Head of caudate nucleus (tissue), 42 donors: ENCODE results near the gene SMAD6.

ENCODE experiments used
- DNase-seq, 42 donors: peaks; one replicate each; pipeline versions ENCODE4 v3.0.0 to v3.0.0-alpha.2; 2020 to 2021; ENCODE audit warnings: mixed read lengths in 7 of 42
- intact Hi-C: fragments of 100-400 bp; cut with DNase I; formaldehyde crosslinking; loops from one replicate; pipeline ENCODE4 v1.15.0; 2022

Gene SMAD6

DNA sequence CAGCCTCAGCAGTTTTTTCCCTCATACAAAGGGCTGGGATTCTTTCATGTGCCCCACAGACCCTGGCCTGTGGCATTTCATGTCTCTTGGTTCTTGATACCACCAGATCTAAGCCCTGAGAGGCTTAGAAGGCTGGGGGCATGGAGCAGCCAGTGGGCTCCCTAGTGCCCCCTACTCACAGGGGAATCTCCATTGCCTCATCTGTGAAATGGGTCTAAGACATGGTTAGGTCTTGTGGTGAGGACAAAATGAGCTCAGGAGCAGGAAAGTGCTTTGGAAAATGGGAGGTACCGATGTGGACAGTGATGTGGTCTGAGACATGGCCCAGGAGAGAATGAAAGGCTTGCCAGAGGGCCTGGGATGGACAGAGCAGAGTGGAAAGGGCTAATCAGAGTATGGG lies 94.3 kb downstream of the SMAD6 start:
- intact Hi-C loops, result no loop called here
- DNase-seq, result no peak

DNA sequence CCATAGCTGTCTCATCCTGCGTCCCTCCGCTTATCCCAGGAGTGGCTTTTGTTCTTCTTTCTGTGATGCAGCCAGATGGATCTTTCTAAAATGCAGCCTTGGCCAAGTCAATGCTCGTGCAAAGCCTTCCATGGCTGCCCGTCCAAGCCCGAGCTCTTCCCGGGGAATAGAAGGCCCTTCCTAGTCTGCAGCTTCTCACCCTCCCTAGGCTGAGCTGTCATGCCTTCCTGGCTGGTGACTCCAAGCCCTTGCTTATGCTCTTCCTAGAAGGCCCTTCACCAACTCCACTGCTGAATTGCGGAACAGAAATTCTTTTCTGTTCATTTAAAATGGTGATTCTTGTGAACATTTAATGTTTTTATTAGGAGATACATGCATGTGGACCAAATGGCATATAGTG lies 95.9 kb downstream of the SMAD6 start:
- intact Hi-C loops, result no loop called here
- no peak for DNase-seq

DNA sequence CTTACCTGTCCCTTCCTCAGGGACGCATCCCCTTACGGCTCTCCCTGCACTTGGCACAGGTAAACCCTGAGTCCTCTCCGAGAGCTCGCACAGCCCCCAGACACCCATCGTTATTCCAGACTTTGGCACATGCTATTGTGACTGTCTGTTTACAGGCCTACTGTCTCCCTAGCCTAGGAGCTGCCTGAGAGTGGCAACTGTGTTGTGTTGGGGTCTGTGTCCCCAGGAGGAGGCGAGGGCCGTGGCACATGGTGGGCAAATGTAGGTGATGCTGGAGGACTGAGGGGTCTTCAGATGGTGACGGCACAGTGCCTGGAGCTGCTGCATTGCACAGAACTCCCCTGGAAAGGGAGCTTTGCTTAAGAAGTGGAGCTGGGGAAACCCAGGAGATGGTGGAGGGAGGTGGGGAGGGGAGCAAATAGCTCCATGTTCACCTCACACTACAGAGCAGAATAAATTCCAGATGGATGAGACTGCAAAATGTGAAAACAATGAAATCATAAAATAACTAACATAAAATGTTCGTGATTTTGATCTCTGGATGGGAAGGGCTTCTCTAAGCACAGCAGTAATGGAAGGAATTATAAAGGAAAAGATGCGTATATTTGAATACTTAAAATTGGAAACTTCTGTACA lies 96.5 kb downstream of the SMAD6 start:
- intact Hi-C loops, result no loop called here
- no peak for DNase-seq

DNA sequence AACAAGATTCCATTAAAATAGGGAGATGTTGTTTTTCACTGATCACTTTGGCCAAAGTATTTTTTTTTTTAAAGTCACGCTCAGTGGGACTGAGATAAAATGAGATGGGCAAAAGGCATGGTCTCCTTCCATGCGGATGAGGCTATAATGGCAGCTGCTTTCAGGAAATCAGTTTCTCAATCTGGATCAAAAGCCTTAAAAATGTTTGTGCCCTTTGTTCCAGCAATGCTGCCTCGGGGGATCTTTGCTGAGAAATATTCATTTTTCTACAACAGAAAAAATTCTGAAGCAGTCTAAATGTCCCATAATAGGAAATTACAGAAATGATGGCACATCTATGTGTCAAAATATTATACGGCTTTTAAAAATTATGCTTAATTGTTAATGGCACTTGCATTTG lies 97.2 kb downstream of the SMAD6 start:
- no peak for DNase-seq
- intact Hi-C loops, result no loop called here

DNA sequence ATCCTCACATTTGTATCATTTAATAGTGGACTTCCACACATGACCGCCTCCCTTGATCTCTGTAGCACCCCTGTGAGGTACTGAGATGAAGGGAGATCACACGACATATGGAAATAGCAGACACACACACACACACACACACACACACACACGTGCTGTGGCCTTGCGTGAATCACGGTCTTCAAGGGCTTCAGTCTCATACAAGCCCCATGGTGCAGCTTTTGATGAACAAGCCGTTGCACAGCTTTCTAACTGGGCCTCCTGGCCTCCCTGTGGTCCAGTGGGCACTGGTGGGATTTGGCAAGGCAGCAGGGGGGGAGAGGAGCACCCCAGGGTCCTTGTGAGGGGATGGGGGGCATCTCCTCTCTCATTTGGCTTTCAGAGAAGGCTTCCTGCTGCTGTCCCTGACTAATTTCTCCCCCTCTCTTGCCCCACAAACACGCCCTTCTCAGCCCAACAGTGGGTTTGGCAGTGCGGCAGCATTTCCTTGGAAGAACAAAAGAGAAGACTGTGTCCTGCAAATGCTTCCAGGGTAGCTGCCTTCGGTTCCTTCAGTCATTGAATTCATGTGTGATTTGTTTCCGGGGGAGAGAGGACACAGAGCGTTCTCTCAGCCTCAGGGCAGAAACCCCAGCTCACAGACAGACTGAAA lies 98.7 kb downstream of the SMAD6 start:
- DNase-seq, result peak in 1 of 42 donors; percentile 6
- intact Hi-C loops, result no loop called here

DNA sequence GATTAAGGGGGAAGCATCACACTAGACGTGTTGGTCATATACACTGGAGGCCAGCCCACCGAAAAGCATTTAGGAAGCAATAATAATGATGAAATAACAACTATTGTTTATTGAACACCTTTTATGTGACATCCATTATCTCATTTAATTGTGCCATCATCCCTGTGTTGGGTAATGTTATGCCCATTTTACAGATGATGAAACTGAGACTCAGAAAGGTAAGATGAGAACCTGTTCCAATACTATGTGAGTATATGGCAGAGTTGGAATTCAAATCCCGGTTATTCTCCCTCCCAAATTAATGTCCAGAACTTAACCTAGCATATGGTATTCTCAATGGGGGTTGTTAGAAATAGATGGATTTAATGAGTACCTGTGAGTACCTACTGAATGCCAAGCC lies 99.2 kb downstream of the SMAD6 start:
- intact Hi-C loops, result no loop called here
- DNase-seq, result no peak

DNA sequence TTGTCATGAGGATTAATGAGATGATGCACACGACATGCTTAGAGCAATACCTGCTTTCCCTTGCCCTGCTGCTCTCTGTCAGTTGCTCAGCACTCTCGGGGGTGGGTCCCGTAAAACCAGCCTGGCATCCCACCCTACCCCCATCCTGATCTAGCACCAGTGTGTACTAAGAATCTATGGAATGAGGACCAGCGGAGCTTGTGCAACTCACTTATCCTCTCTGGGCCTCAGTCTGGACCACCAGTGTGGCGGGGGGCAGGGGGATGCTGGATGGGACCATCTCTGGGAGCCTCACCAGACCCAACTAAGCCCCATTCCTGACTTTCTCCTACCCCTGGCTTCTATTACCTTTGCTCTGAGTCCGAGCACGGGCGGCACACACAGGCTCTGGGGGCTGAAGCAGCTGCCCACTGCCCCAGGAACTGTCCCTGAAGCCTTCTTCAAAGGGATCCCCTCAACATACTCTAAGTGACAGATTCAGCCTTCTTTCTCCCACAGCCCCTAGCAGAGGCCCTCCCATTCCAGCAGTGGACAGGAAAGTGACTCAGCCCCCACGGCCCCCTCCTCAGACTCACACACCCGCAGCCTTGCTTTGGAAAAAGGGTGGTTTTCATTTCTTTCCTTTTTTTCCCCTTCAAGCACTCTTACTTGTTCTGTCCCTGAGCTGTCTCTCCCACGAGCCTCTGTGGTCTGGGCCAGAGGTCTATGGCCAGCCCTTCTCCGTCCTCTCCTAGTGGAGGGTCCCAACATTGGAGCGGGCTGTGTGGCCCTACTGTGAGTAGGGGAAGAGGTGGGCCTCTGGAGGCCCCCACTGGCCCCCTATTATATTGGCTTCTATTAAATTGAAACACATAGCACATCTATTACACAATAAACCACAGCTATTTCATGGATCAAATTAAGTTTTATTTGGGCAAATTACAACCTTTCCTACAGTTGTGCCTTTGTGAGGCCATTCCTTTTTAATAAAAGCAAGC lies 100.3 kb downstream of the SMAD6 start:
- DNase-seq, result no peak
- intact Hi-C loops, result no loop called here

DNA sequence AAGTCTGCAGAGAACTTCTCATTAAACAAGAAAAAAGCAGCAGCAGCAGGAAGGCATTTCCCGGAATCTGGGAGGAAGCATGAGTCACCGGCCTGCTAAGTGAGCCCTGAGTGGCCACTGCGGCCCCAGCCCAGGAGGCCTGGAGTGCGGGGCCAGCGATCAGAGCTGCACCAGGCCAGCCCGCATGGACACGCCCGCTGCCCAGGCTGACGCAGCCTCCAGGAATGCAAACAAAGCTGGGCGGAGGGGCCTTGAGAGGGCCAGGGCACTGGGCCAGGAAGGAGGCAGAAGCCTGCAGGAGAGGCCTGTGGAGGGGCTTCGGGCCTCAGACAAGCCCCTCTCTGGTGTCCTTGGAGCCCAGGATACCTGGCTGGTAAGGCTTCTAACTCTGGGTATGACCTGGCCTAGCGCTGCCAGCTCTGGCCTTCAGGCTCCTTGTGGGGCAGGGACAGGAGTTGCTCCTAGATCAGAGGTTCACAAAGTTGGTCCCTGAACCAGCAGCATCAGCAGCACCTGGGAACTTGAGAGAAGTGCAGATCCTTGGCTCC lies 101.2 kb downstream of the SMAD6 start:
- DNase-seq, result peak in 10 of 42 donors; percentile 2 to 68 (median 38)
- intact Hi-C loops, result no loop called here

DNA sequence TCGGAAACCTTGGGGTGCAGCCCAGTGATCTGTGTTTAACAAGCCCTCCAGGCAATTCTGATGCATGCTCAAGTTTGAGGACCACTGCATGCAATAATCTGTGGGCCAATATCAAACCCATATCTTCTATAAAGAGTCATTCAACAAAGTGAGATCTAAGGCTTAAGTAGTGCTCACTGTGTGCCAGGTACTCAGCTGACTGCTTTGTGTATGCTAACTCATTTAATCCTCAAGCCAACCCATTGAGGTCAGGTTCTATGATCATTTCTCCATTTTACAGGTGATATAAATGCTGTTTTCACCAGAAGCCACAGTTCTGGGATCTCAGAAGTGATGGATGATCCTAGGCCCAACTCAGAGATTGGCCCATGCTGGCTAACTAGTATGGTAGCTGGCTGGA lies 101.7 kb downstream of the SMAD6 start:
- intact Hi-C loops, result no loop called here
- no peak for DNase-seq

DNA sequence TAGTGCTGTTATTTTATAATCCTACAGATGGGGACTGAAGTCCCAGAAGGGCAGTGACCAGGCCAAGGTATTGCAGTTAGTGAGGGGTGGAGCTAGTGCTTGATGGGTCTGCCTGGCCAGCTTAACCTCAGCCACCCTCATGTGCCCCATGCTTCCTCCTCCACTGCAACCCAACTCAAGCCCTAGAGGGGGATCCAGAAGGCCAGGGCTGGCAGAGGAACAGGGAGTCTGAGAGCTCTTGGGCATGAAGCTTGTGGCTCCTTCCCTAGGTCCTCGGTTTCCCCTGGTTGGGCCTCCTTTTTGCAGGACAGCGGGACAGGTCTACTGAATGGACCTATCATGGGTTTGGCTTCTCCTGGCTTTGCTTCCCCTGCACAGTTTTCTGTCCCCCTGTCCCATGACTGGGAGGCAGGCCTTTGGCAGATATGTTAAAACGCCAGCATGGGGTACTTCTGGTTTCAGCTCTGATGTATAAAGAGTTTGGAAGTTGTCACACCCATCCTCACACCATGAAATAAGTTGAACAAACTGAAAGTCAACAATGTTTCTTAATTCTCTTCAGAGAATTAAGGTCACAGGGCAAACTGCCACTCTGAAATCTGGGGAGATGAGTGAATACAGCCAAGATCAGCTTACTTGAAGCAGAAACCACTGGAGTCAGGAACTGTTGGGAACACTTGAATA lies 103.3 kb downstream of the SMAD6 start:
- intact Hi-C loops, result no loop called here

DNA sequence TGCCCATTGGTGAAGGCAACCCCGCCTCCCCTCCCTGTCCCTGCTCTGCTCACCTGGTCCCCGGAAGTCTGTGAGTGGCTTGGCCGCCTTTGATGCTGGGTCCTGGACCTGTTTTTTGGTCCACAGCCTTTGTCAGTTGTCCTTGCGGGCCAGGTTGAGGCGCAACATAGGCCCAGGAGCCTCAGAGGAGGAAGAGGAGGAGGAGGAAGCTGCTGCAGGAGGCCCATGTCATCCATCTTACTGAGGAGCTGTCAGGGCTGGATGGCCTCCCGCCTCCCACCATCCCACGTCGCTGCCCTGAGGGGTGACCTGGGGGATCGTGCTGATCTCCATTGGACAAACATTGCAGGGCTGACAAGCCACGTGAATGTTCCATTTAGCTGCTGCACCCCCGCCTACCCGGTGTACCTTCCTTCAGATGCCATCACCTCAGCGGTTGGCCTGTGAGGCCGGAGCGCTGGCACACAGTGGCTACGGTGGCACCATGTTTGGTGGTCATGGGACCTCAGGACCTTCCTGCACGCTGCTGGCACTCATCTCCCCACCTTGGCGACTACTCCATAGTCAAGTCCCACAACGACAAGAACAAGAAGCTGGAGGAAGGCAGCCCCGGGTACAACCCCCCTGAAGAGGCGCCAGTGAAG lies 106.3 kb downstream of the SMAD6 start:
- DNase-seq, result no peak
- intact Hi-C loops, result no loop called here

More for the DNA sequence above, 103.3 kb downstream of the SMAD6 start:
- no peak for DNase-seq

DNA sequence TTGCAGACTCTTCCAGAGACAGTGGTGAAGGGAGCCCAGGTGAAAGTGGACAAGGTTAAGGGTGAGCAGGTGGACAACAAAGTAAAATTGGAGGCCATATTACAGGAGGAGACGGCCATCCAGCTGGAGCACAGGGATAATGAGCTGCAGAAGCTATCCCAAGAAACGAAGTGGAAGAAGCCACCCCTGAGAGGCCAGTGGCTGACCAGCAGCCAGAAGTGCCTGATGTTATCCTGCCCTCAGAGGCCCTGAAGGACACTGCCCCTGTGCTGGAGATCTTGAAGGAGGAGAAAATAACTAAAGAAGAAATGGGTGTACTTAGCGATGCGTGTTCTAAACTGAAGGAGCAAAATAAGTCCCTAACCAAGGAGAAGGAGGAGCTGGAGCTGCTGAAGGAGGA lies 107.6 kb downstream of the SMAD6 start:
- intact Hi-C loops, result no loop called here
- no peak for DNase-seq

DNA sequence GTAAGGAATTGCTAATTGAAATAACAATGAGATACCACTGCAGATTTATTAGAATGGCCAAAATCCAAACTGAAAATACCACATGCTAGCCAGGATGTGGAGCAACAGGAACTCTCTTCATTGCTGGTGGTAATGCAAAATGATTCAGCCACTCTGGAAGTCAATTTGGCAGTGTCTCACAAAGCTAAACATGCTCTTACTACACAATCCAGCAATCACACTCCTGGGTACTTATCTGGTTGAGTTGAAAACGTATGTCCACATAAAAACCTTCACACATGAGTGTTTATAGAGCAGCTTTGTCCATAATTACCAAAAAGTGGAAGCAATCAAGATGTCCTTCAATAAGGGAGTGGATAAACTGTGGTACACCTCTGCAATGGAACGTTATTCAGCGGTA lies 113.3 kb downstream of the SMAD6 start:
- no peak for DNase-seq
- intact Hi-C loops, result no loop called here

DNA sequence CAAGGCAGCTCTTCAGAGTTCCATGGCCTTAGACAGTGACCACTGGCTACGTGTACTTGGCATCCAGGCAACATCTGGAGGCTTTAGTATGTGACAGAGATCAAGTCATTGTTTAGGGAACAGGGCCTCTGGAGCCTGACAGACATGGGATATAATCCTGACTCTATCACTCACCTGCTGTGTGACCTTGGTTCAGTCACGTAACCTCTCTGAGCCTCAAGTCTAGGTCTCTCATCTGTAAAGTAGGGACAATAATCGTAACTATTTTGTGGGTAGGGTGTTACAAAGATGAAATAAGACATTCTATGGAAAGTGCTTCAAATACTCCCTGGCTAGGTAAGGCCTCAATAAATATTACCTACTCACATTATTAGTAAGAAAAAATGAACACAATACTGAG lies 114.2 kb downstream of the SMAD6 start:
- intact Hi-C loops, result no loop called here
- no peak for DNase-seq

DNA sequence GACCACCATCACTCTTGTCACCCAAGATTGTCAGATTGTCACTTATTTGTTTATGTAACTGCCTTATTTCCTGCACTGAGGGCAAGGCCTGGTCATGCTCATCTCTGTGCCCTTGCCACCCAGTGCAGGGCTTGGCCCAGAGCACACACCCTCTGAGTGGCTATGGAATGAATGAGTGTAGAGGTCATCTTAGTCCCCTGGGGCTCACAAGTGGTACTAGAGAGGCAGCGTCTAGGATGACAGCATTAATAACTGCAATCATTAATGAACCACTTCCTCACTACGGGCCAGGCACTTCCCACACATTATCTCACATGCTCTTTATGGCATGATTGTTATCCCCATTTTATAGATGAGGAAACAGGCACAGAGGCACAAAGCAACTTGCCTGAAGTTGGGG lies 117.0 kb downstream of the SMAD6 start:
- DNase-seq, result no peak
- intact Hi-C loops, result no loop called here

DNA sequence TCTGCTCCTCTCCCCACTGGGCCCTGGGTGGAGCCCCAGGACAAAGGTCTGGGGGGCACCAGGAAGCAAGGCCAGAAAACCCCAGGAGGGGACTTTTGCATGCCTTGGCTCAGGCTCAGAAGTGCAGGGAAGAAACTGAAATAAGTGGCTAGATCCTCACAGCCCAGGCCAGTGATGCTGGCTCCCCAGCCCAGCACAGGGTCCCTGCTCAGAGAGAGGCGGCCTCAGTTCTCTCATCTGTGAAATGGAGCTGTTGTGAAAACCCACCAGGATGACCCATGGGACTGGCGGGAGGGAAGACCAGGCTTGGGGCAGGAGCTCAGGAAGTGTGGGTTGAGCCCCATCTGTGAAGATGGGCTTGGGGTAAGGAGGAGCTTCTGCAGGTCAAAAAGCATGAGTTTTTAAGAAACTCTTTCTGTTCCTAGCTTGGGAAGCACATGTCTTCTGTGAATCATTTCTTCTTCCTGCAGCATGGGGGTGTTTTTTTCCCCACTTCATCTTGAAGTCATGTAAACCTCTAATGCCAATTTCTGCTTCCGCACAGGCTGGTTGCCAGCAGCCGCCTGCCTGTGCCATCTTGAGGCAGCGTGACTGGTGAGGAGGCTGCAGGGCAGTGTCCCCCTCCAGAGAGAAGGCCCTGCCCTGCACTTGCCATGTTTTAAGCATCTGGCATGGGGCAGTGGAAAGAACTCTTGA lies 118.6 kb downstream of the SMAD6 start:
- intact Hi-C loops, result no loop called here
- peak in 1 of 42 donors; percentile 6 for DNase-seq

DNA sequence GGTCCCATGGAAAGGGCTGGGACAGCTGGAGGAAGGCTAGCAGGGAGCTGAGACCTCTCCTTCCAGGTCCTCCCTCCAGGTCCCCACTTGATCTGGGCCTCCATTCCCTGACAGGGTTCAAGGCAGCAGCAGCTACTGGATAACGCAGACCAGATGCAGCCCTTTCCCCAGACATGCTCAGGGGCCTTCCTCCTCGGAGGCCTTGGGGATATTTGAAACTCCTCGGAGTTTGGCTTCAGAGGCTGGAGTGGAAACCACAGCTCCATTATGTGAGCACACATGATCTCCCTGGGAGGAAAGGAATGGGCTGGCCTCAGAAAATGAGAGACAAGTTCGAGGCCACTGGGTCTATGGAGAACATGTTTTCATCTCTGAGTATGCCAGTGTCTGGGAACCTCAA lies 119.3 kb downstream of the SMAD6 start:
- intact Hi-C loops, result no loop called here
- DNase-seq, result peak in 1 of 42 donors; percentile 7

DNA sequence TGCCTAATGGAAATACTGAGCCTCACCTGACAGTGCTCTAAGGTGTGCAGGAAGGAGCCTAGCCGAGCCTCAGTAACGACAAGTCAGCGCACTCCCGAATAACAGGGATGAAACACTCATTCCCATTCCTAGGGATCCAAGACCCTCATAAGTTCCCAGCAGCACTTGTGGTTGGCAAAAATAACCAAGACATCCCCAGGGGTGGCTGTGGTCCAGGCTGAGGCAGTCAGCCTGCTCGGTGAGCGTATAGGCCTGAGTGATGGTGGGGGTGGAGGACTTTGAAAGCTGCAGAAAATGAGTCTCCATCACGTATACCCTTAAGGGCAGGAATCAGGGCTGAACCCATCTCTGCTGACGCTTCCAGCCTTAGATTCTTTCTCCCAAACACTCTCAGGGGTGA lies 120.1 kb downstream of the SMAD6 start:
- peak in 1 of 42 donors; percentile 0 for DNase-seq
- intact Hi-C loops, result no loop called here
